Stimulated activated CD4-positive, alpha-beta T cell treated with anti-CD3 and anti-CD28 coated beads, Interleukin-4, amount 100 ng/mL, for 24 hours (primary cell): ENCODE results near the gene DNASE1L2.

Source experiments
- DNase-seq: peaks from one replicate; pipeline ENCODE4 v3.0.0-alpha.2; 2020

DNASE1L2 gene

GRCh38 chr16:2204416-2205103 is 31.7 kb upstream of the DNASE1L2 start:
- DNase-seq = no peak

- peak; percentile 86 for DNase-seq
Observed at GRCh38 chr16:2205104-2205966, 30.9 kb upstream of the DNASE1L2 start, which contains the start of gene MLST8. MLST8 (plus strand) TSS chr16:2205454; CDS start chr16:2206086, 632 bp downstream.

GRCh38 chr16:2205967-2206313 is 30.3 kb upstream of the DNASE1L2 start:
- no peak for DNase-seq

- no peak for DNase-seq
Observed at GRCh38 chr16:2206420-2206779, 29.8 kb upstream of the DNASE1L2 start.

- DNase-seq = no peak
Observed at GRCh38 chr16:2206780-2207433, 29.3 kb upstream of the DNASE1L2 start.

GRCh38 chr16:2207872-2208271 is 28.4 kb upstream of the DNASE1L2 start:
- DNase-seq = no peak

- DNase-seq = no peak
Observed at GRCh38 chr16:2208308-2208707, 27.9 kb upstream of the DNASE1L2 start.

GRCh38 chr16:2208772-2209171 is 27.5 kb upstream of the DNASE1L2 start:
- DNase-seq = no peak

- DNase-seq = no peak
Observed at GRCh38 chr16:2209258-2210008, 26.8 kb upstream of the DNASE1L2 start.

- DNase-seq = no peak
Observed at GRCh38 chr16:2210009-2210332, 26.3 kb upstream of the DNASE1L2 start.

GRCh38 chr16:2210386-2211365 is 25.6 kb upstream of the DNASE1L2 start, which contains the start of gene BRICD5:
BRICD5 (minus strand) TSS chr16:2210863; CDS start chr16:2210833, 30 bp downstream.
- no peak for DNase-seq

GRCh38 chr16:2211923-2212347 is 24.3 kb upstream of the DNASE1L2 start:
- no peak for DNase-seq

- no peak for DNase-seq
Observed at GRCh38 chr16:2212362-2213324, 23.6 kb upstream of the DNASE1L2 start.

GRCh38 chr16:2213817-2214718 is 22.2 kb upstream of the DNASE1L2 start:
- no peak for DNase-seq

GRCh38 chr16:2214719-2214968 is 21.6 kb upstream of the DNASE1L2 start, which contains the start of gene PGP:
PGP (minus strand) TSS chr16:2214840; CDS start chr16:2214777, 63 bp downstream.
- DNase-seq = no peak

- no peak for DNase-seq
Observed at GRCh38 chr16:2216330-2216729, 19.9 kb upstream of the DNASE1L2 start.

- DNase-seq = peak; percentile 100
Observed at GRCh38 chr16:2223221-2223941, 12.9 kb upstream of the DNASE1L2 start, which contains the start of gene E4F1. E4F1 (plus strand) TSS chr16:2223591; CDS start chr16:2223614, 23 bp downstream.

- peak; percentile 29 for DNase-seq
Observed at GRCh38 chr16:2223942-2224486, 12.2 kb upstream of the DNASE1L2 start.
